Measurements from ENCODE around the gene TBCK. TPM values are rescaled to one million over a fixed set of nuclear protein-coding genes. Genes with fewer than 3 reads are reported as not detected.
A peak's percentile ranks its signal among the peaks of the same experiment; 100 is the strongest.

Gene TBCK
- total and polyA plus RNA-seq, 8 donors, result 36.1 to 60.0 (median 46.2) TPM

- no peak for TF ChIP-seq CTCF (IDR thresholded peaks at IDR 0.05)
- ATAC-seq (no peak), DNase-seq (no peak)
- H3K27ac ChIP-seq, result no peak overlapping the region
- H3K36me3 ChIP-seq, result peaks cover 0 to 10% of the 10 kb centered on the region in 2 donors
- intact Hi-C loops (cut with DNase I), result no loop called here
- H3K27me3 ChIP-seq, result no peaks in the 10 kb centered on the region
- H3K9me3 ChIP-seq, result no peaks in the 10 kb centered on the region
- peaks cover 22 to 45% of the 10 kb centered on the region in 2 donors for H3K4me1 ChIP-seq
- H3K4me3 ChIP-seq, result peak overlapping the region in 1 of 2 donors; percentile 78
Measured at GRCh38 chr4:106317815-106318214, 1.8 kb upstream of the TBCK start.

- Histone ChIP-seq H3K4me1 (peaks cover 22 to 45% of the 10 kb centered on the region in 2 donors), H3K27me3 (no peaks in the 10 kb centered on the region), H3K9me3 (no peaks in the 10 kb centered on the region), H3K27ac (peak overlapping the region; percentile 93 to 94), H3K4me3 (peak overlapping the region; percentile 61 to 78), H3K36me3 (peaks cover 0 to 10% of the 10 kb centered on the region in 2 donors)
- no peak for TF ChIP-seq CTCF (IDR thresholded peaks at IDR 0.05)
- intact Hi-C loops (cut with DNase I), result no loop called here
- ATAC-seq (no peak), DNase-seq (no peak)
Measured at GRCh38 chr4:106316773-106317409, 882 bp upstream of the TBCK start.

- H3K9me3 ChIP-seq, result no peaks in the 10 kb centered on the region
- TF ChIP-seq CTCF (IDR thresholded peaks at IDR 0.05), result no peak
- DNase-seq, result peak in 1 of 4 donors; percentile 28
- no peaks in the 10 kb centered on the region for H3K27me3 ChIP-seq
- ATAC-seq, result peak; percentile 22
- intact Hi-C loops (cut with DNase I), result no loop called here
- H3K4me3 ChIP-seq, result peak overlapping the region; percentile 61 to 78
- peak overlapping the region; percentile 93 to 94 for H3K27ac ChIP-seq
- H3K4me1 ChIP-seq, result peaks cover 22 to 45% of the 10 kb centered on the region in 2 donors
- peaks cover 0 to under 1% of the 10 kb centered on the region in 2 donors for H3K36me3 ChIP-seq
Measured at GRCh38 chr4:106315476-106315967, 487 bp downstream of the TBCK start.

GRCh38 chr4:106314960-106315359 lies 1.0 kb downstream of the TBCK start:
- intact Hi-C loops (cut with DNase I), result no loop called here
- no peak for ATAC-seq

More at GRCh38 chr4:106314960-106315359, 1.0 kb downstream of the TBCK start:
- H3K9me3 ChIP-seq, result no peaks in the 10 kb centered on the region
- H3K27ac ChIP-seq, result peak overlapping the region in 1 of 2 donors; percentile 94
- no peak for DNase-seq
- H3K27me3 ChIP-seq, result no peaks in the 10 kb centered on the region
- TF ChIP-seq CTCF (IDR thresholded peaks at IDR 0.05), result no peak
- peaks cover 22 to 45% of the 10 kb centered on the region in 2 donors for H3K4me1 ChIP-seq
- H3K4me3 ChIP-seq, result peak overlapping the region; percentile 61 to 78
- H3K36me3 ChIP-seq, result no peaks in the 10 kb centered on the region
